ENCODE results near the gene LURAP1L.

Gene LURAP1L

DNA sequence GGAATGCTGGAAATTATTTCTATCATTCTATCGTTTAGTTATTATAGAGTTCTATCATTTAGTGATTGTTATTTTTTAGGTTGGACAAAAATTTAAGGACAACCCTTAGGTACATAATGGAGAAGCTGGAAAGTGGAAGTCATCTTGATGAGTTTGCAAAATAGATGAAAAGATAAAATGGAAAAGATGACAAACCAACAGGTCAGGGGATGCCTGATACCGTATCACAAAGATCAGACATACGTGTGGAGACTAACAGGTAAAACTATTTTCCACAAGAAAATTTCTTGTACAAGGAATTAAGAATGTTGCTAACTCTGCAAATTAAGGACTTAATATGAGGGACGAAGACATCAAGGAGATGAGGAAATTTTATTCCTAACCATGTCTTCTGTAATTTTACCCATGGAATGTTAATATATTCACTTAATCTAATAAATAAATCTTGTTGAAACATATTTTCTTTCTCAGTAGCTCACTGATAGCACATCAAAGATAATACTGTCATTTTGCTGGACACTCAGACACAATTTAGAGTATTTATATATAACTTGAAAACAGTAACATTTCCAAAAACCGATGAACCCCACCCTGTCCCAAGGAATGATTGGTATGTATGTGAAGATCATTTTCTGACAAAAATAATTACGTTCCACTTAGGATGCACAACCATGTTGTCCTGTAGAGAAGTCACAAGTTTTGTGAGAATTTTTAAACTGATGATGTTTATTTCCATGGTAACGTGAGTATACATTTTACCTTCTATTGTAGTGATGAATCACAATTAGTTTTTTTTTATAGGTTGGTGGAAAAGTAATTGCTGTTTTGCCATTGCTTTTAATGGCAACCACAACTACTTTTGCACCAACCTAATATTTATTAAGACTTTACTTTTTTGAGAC lies 2.6 kb downstream of the LURAP1L start:
- no peak for DNase-seq (ENCODE audit: low read depth)

DNA sequence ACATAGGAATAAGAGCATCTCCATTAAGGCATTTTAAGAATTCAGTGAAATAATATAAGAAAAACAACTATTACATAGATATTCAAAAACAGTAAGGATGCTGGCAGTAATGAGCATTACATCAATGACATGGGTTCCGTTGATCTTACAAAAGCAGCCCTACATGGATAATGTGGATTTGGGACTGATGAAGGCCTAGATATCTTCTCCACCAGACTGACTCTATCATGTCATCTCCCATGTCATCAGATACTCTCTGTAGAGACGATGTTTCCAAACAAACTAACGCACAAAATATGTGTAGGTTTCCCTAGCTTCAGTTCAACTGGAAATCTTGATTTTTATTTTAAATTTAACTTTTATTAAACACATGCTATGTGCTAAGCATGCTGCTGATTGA lies 3.6 kb downstream of the LURAP1L start:
- no peak for DNase-seq (ENCODE audit: low read depth)

DNA sequence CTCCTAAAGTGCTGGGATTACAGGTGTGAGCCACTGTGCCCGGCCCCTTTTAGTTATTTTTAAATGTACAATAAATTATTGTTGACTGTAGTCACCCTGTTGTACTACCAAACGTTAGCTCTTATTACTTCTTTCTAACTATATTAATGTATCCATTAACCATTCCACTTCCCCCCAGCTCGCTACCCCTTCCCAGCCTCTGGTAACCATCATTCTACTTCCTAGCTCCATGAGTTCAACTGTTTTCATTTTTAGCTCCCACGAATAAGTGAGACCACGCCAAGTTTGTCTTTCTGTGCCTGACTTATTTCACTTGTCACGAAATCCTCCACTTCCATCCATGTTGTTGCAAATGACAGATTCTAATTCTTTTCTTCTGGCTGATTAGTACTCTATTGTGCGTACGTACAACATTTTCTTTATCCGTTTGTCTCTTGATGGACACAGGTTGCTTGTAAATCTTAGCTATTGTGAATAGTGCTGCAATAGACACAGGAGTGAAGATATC lies 6.5 kb downstream of the LURAP1L start:
- no peak for DNase-seq (ENCODE audit: low read depth)

DNA sequence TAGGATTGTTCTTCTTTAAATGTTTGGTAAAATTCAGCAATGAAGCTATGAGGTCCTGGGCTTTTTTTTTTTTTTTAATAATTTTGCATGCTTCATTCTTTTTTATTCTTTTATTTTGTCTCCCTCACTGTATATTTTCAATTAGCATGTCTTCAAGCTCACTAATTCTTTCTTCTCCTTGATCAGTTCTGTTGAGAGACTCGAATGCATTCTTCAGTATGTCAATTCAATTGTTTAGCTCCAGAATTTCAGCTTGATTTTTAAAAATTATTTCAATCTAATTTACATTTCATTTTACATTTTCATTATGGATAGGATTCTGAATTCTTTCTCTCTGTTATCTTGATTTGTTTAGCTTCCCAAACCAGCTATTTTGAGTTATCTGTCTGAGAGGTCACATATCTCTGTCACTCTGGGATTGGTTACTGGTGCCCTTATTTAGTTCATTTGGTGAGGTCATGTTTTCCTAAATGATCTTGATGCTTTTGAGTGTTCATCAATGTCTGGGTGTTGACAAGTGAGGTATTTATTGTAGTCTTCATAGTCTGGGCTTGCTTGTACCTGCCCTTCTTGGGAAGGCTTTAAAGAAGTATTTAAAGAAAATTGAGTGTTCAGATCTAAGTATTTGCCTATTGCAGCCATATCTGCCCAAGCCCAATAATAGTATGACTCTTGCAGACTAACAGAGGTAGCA lies 9.1 kb downstream of the LURAP1L start:
- no peak for DNase-seq (ENCODE audit: low read depth)

DNA sequence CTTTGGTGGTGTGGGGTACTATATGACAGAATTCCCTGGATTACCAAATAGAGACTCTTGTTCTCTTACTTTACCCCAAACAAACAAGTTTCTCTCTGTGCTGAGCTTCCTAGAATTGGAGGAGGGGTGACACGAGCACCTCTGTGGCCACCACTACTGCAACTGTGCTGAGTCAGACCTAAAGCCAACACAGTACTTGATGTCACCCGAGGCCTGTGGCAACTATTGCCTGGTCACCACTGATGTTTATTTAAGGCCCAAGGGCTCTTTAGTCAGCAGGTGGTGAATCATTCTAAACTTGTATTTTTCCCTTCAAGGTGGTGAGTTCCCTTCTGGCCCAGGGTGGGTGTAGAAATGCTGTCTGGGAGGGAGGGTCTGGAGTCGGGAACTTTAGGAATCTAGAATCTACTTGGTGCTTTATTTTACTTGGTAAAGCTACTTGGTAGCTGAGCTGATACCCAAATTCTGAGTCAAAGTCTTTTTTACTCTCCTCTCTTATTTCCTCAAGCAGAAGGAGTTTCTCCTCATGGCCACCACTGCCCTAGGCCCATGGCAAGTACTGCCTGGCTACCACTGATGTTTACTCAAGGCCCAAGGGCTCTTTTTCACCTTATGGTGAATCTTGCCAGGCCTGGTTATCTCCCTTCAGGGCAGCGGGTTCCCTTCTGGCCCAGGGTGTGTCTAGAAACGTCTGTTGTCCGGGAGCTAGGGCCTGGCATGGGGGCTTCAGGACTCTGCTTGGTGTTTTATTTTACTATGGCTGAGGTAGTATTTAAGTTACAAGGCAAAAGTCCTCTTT lies 9.8 kb downstream of the LURAP1L start:
- no peak for DNase-seq (ENCODE audit: low read depth)

DNA sequence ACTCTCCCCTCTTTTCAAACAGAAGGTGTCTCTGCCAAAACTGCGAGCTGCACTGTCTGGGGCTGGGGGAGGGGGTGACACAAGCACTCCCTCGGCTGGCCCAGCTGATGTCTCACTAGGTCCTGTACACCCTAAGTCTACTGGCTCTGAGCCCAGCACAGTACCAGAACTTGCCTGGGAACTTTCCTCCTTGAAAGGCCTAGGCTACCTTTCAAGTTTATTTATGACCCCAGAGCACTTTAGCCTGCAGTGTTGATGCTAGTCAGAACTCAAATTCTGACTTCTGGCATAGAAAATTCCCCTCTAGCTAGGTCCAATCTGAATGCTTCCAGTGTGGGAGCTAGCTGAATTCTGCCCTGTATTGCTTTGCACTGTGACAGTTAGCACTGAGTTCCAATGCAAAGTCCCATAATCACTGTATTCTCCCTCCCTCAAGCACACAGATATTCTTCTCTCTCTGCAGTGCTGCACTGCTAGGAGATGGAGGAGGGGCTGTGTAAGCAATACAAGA lies 10.5 kb downstream of the LURAP1L start:
- no peak for DNase-seq (ENCODE audit: low read depth)

DNA sequence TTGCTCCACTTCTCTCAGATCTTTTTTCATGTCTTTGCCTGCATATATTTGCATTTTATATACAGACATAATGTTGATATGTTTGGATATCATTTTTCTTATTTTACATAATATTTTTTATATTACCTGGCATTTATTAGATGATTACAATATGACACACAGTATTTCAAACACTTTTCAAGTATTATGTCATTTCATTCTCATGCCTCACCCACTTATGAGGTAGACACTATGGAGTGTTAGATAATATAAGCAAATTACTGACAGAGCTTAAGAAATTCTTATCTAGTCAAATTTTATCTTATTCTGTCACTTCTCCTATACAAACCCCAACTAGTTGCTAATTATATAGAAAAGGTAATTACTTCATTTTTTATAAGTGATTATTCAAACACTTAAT lies 11.1 kb downstream of the LURAP1L start:
- DNase-seq (ENCODE audit: low read depth), result no peak

DNA sequence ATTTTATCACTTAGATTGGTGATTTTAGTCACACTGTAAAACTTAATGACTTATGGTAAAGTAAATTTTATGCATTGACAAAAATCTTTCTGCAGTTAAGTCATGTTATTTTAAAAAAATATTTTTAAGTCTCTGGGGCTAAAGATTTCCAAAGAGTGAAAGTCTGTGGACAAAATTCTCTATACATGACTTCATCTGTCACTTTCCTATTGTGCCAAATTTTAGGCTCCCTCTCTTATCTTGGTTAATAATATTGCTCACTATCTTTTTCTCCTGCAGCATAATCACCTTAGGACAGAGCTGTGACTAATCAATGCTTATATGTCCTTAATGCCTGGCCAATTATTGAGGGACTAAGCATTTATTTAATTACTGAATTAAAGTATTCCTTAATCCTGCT lies 15.2 kb downstream of the LURAP1L start:
- DNase-seq (ENCODE audit: low read depth), result no peak

DNA sequence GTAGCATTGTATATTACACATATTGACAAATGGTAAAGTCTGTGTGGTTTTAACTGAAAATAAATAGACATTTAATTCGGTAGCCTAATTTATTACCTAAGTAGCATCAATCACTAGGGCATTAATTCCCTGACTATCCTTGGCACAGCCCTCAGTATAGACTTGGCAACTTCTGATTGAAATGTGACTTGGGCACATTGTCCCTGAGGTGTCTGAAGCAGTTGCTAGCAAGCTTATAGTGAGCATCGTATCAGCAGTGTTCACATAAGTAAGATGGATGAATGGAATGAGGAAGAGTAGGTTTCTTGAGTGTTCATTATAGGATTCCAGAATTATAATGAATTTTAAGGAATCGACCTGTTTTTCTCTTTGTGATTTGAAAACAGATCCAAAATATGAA lies 16.1 kb downstream of the LURAP1L start:
- DNase-seq (ENCODE audit: low read depth), result no peak

DNA sequence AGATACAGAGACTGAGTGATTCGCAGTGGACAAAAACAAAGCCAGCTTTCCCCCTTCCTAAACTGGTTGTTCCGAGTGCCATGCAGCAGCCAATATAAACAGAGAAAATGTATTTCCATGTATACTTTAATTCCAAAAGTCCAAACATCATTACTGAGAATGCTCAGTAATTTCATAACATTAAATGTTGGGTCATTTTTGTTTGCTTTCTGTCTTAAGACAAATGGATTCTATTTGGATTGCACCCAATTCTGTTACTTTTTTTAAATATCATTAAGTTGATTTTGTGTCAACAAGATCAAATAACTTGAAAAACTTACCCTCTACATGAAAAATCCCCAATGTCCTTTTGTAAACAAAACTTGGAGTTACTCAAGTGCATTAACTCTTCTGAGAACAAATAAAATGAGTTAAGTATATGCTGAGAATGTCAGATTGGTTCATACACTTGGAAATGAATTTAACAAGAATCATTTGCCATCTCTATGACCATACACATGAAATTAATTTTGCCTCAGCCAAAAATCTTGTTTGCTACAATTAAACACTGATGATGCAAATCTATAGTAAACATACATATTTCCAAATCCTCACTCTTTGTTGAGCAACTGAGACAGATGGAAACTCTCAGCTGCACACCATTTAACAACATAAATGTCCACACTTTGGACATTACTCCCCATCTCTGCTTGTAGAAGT lies 19.4 kb downstream of the LURAP1L start:
- no peak for DNase-seq (ENCODE audit: low read depth)

DNA sequence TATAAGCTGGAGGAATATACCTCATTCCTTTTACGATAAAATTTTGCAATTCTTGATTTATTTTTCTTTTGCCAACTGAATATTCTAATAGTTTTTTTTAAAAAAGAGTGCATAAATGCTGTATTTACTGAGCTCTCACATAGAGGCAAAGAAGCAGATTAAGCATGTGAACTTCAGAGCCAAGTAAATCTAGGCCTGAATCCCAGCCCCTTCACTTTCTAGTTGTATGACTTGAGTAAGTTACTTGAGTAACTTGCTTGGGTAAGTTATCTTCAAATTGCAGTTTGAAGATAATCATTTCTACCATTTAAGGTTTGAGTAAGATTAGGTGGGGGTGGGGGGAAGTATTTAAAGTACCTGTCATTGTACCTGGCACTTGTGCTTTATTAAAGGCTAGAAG lies 21.8 kb downstream of the LURAP1L start:
- DNase-seq (ENCODE audit: low read depth), result no peak

DNA sequence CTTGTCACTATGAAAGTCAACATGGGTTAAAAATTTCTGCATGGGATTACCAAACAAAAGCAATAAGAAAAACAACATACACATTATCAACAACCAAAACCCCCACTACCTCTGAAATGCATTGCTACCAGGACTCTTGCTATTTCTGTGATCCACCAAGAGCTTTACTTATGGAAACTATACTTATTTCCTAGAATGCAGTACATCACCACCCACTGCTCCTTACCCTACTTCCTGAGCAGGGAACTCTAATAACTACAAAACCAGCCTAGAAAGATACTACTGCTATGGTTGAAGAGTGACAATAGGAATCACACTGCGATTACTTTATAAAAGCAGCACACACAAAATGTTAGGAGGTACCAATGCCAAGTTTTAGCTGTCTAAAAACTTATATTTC lies 22.2 kb downstream of the LURAP1L start:
- DNase-seq (ENCODE audit: low read depth), result no peak

DNA sequence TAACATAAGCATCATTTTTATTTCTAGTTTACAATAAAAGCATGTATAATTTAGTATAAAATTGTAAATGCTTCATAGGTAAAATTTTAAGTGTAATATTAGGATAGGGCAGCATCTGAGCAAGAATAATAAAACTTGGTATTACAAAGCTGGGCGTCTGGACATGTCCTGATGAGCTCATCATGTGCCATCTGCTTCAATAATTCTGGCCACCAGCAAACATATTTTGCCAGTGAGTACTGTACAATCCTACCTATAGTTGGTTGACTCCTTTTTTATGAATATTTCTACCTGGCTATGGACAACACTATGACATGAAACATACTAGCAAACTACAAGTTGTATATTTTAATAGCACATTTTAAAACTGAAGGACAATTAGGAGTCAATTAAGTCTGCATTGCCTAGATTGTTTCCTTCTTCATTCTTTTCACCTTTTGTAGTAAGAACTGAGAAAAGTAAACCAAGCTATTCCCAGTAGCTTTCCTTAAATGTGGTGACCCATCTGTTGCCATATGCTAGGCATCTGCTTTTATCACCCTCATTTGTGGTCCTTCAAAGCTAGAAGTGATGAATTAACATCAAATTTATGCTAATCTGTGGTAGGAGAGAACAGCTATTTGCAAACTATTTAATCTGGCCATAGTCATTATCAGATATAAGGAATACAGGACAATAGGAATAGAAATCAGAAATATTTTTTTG lies 23.4 kb downstream of the LURAP1L start:
- no peak for DNase-seq (ENCODE audit: low read depth)

DNA sequence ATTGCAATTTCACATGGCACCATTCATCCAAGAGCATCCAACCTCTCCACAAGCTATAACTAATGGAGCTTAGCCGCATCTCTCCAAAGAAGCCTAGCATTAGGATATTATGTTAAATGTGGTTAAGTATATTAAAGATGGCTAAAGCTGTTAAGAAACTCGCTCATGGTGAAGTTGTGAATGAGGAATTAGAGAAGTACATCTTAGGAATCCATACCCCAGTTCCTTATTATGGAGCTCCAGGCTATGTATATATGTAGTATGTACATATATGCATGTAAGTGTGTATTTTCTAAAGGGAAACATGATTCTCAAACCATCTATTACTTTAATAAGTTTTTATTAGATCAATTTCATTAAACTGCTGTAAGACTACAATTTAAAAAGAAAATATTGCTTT lies 26.4 kb downstream of the LURAP1L start:
- no peak for DNase-seq (ENCODE audit: low read depth)

DNA sequence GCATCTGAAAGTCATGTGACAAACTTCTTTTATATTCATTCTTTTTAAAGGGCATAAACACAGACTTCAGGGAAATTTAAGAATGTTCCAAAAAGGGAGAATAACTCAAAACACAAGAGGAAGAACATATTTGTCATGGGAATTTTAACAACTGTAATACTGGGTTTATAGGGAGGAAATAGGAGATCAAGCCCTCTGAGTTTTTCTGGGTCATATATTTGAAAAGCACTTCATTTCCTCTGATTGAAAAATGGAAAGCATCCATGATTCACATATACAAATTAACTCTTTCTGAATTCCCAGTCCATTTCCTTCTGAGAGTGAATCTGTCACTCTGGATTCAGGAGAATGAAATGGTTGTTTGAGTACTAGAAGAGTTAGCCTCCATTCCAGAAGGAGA lies 26.8 kb downstream of the LURAP1L start:
- DNase-seq (ENCODE audit: low read depth), result no peak

DNA sequence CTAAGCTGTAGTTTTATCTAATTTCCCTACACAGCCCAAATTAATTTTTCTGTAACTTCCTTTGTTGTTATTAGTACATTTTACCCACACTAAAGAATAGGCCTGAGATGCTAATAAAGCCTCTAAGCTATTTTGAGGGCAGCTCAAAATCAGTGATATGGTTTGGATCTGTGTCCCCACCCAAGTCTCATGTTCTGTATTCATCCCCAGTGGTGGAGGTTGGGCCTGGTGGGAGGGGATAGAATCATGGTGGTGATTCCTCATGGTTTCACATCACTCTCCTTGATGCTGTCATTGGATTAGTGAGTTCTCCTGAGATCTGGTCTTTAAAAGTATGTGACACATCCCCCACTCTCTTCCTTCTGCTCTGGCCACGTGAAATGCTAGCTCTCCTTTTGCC lies 27.3 kb downstream of the LURAP1L start:
- no peak for DNase-seq (ENCODE audit: low read depth)

DNA sequence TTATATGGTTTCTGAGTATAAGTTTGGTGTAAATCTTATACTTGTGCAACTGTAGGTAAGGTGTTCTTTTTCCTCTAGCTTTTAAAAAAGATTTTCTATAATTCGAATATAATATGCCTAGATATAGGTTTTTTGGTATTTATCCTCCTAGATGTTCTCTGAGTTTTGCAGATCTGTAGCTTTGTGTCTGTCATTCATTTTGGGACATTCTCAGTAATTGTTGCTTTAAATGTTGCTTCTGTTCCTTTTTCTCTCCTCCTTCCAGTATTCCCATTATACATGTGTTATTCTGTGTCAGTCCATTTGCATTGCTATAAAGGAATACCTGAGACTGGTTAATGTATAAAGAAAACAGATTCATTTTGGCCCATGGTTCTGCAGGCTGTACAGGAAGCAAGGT lies 33.7 kb downstream of the LURAP1L start:
- DNase-seq (ENCODE audit: low read depth), result no peak

DNA sequence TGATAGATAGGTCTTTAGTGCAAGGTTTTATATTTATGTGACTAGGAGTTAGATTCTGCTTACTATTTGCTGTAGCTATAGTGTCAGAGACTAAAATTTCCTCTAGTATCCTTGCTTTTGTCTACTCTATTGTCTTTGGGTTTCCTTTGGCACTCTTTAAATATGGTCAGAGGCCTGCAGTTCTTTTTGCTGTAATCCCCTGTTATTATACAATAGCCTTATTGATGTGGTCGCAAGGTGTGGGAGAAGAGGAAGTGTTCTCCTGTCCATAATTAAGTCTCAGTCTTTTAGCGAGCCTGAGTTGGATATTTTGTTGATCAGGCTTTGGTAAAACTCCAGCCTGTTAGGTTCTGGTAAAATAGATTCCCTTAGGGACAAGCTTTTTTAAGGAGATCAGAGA lies 34.9 kb downstream of the LURAP1L start:
- no peak for DNase-seq (ENCODE audit: low read depth)

DNA sequence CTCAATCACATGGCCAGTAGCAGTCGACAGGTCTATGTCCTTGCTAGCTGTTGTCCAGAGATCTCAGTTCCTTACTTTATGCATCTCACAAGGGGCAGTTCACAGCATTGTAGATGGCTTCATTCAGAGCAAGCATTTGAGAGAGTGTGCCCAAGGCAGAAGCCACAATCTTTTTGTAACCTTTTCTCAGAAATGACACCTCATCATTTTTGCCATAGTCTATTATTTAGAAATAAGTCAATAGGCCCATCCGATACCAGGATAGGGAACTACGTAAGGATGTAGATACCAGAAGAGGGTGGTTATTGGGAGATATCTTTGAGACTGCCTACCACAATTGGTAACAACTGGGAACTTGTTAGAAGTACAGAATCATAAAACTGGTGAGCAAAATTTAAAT lies 37.1 kb downstream of the LURAP1L start:
- no peak for DNase-seq (ENCODE audit: low read depth)

DNA sequence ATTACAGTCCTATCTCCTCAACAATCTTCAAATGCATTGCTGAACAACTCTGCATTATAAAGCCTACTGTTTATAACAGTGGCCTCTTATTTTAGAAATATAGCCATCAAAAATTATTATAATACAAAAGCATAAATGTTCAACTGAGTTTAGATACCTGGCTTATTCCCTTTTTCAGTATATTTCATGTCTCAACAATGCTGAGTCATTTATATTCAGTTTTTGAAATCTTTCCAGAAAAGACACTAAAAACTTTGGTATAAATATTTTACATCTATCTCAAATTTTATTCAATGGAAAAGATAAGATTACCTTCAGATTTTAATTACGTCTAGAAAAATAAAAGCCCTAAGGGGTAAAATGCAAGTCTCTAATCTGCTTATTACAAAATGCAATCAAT lies 37.9 kb downstream of the LURAP1L start:
- no peak for DNase-seq (ENCODE audit: low read depth)

DNA sequence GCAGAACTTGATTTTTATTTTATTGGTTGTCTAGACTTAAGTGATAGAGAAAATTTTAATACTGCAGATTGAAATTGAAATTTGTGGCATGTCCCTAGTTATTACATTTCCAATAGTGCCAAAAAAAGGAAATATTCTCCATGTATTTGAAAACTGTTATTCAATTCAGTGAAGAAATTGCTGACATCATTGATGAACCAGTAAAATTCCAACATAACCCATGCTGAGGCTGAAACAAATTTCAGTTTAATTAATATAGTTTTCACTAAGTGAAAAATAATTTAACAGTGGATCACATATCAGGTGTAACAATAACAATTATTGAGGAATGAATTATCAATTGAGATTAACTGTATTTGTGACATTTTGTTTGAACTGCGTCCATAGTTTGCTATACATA lies 38.7 kb downstream of the LURAP1L start:
- DNase-seq (ENCODE audit: low read depth), result no peak

Data from activated gamma-delta T cell treated with anti-CD3 and anti-CD28 coated beads, Interleukin-2, amount 50 U/mL, for 16 hours (primary cell).